HEK293 (cell line): ENCODE measurements around the gene MX1.

Experiments used
- CTCF ChIA-PET: fragments of 350-600 bp; formaldehyde crosslinking; extraction: SDS; loops from one replicate; lab custom pipeline; 2021; ENCODE audit warnings: antibody characterized with exemption; lab: Yijun Ruan, JAX
- POLR2A ChIA-PET: fragments of 300-600 bp; formaldehyde crosslinking; extraction: SDS; loops from one replicate; lab custom pipeline; 2020; ENCODE audit warnings: antibody characterized with exemption, inconsistent platforms; lab: Yijun Ruan, JAX
- H3K27ac ChIP-seq: fragments of 200-500 bp; sonication (Bioruptor generic); 2 replicates; pipeline ENCODE4 v1.5.1; 2014; ENCODE audit warnings: low read depth, low read length, control low read depth, inconsistent platforms; ENCODE audit errors: extremely low read depth
- H3K36me3 ChIP-seq, 2 experiments: fragments of 200-500 bp in 1 of 2; sonication (Bioruptor generic) in 1 of 2; 1 replicate in 1 of 2; 2 replicates in 1 of 2; pipeline ENCODE4 v1.5.1; 2014 to 2017; ENCODE audit warnings: inconsistent platforms in 2 of 2, low read length in 2 of 2; ENCODE audit not compliant: control insufficient read depth in 2 of 2, insufficient read depth in 1 of 2
- H3K4me1 ChIP-seq: fragments of 200-500 bp; sonication (Bioruptor generic); 2 replicates; pipeline ENCODE4 v1.5.1; 2014; ENCODE audit warnings: mild to moderate bottlenecking, low read length, inconsistent platforms; ENCODE audit not compliant: control insufficient read depth, insufficient read depth
- H3K4me3 ChIP-seq: 2 replicates; pipeline ENCODE4 v1.5.1; 2011; ENCODE audit warnings: low read depth, mild to moderate bottlenecking, control low read depth, low read length, moderate library complexity
- H3K9me3 ChIP-seq: fragments of 200-500 bp; sonication (Bioruptor generic); 2 replicates; pipeline ENCODE4 v1.5.1; 2014; ENCODE audit warnings: low read depth, low read length, inconsistent platforms; ENCODE audit not compliant: control insufficient read depth, insufficient read depth
- FEZF1 ChIP-seq: fragments of 450-650 bp; formaldehyde crosslinking; IDR thresholded peaks from 2 replicates; pipeline ENCODE4 v1.5.1; 2016; ENCODE audit warnings: missing biosample characterization, missing genetic modification characterization
- GLI2 ChIP-seq: fragments of 450-650 bp; formaldehyde crosslinking; IDR thresholded peaks from 2 replicates; pipeline ENCODE4; 2017; ENCODE audit warnings: missing biosample characterization, missing genetic modification characterization, low read depth, borderline replicate concordance
- WT1 ChIP-seq: fragments of 450-650 bp; formaldehyde crosslinking; IDR thresholded peaks from 2 replicates; pipeline ENCODE4 v1.5.1; 2016; ENCODE audit warnings: missing biosample characterization, missing genetic modification characterization
- ZFHX2 ChIP-seq: fragments of 450-650 bp; formaldehyde crosslinking; conservative IDR thresholded peaks from 2 replicates; pipeline ENCODE4 v1.5.1; 2016; ENCODE audit warnings: missing biosample characterization, missing genetic modification characterization
- ZIC2 ChIP-seq: fragments of 450-650 bp; formaldehyde crosslinking; IDR thresholded peaks from 2 replicates; pipeline ENCODE4 v1.5.1; 2016; ENCODE audit warnings: missing biosample characterization, missing genetic modification characterization
- ZNF211 ChIP-seq: fragments of 450-650 bp; formaldehyde crosslinking; IDR thresholded peaks from 2 replicates; pipeline ENCODE4 v1.5.1; 2016; ENCODE audit warnings: low read depth, missing biosample characterization, missing genetic modification characterization
- ZNF391 ChIP-seq: fragments of 450-650 bp; formaldehyde crosslinking; IDR thresholded peaks from 2 replicates; pipeline ENCODE4 v1.5.1; 2016; ENCODE audit warnings: low read depth, missing biosample characterization, missing genetic modification characterization, borderline replicate concordance
- ZNF404 ChIP-seq: fragments of 450-650 bp; formaldehyde crosslinking; IDR thresholded peaks from 2 replicates; pipeline ENCODE4 v1.5.1; 2017; ENCODE audit warnings: missing biosample characterization, missing genetic modification characterization
- ZNF416 ChIP-seq: fragments of 450-650 bp; formaldehyde crosslinking; IDR thresholded peaks from 2 replicates; pipeline ENCODE4 v1.5.1; 2016; ENCODE audit warnings: missing biosample characterization, missing genetic modification characterization
- ZNF423 ChIP-seq: fragments of 450-650 bp; formaldehyde crosslinking; IDR thresholded peaks from 2 replicates; pipeline ENCODE4 v1.5.1; 2016; ENCODE audit warnings: missing biosample characterization, missing genetic modification characterization
- ZNF510 ChIP-seq: fragments of 450-650 bp; formaldehyde crosslinking; IDR thresholded peaks from 2 replicates; pipeline ENCODE4 v1.5.1; 2018; ENCODE audit warnings: mild to moderate bottlenecking, missing genetic modification characterization, missing biosample characterization; ENCODE audit not compliant: insufficient replicate concordance
- ZNF513 ChIP-seq: fragments of 450-650 bp; IDR thresholded peaks from 2 replicates; pipeline ENCODE4 v1.5.1; 2018; ENCODE audit warnings: missing biosample characterization, missing genetic modification characterization
- ZNF518A ChIP-seq: fragments of 450-650 bp; formaldehyde crosslinking; conservative IDR thresholded peaks from 2 replicates; pipeline ENCODE4 v1.5.1; 2016; ENCODE audit warnings: low read depth, missing biosample characterization, missing genetic modification characterization
- ZNF571 ChIP-seq: fragments of 450-650 bp; formaldehyde crosslinking; IDR thresholded peaks from 2 replicates; pipeline ENCODE4 v1.5.0; 2017; ENCODE audit warnings: missing biosample characterization, missing genetic modification characterization
- ZNF600 ChIP-seq: fragments of 450-650 bp; formaldehyde crosslinking; IDR thresholded peaks from 2 replicates; pipeline ENCODE4 v1.5.1; 2016; ENCODE audit warnings: missing biosample characterization, missing genetic modification characterization
- ZNF791 ChIP-seq: fragments of 450-650 bp; formaldehyde crosslinking; IDR thresholded peaks from 2 replicates; pipeline ENCODE4 v1.5.1; 2016; ENCODE audit warnings: missing biosample characterization, missing genetic modification characterization
- ZXDB ChIP-seq: fragments of 450-650 bp; formaldehyde crosslinking; IDR thresholded peaks from 2 replicates; pipeline ENCODE4 v1.5.1; 2016; ENCODE audit warnings: missing biosample characterization, missing genetic modification characterization
- TF ChIP-seq, protein P1 (sequence below): fragments of 450-650 bp; formaldehyde crosslinking; IDR thresholded peaks from 2 replicates; pipeline ENCODE4 v1.5.1; 2016; ENCODE audit warnings: missing biosample characterization, missing genetic modification characterization, borderline replicate concordance
- TF ChIP-seq, protein P2 (sequence below): fragments of 450-650 bp; formaldehyde crosslinking; IDR thresholded peaks from 2 replicates; pipeline ENCODE4 v1.5.1; 2017; ENCODE audit warnings: missing biosample characterization, missing genetic modification characterization

MX1 gene

GRCh38 chr21:41387824-41388223 lies 38.2 kb upstream of the MX1 start (continued):
- TF ChIP-seq ZNF518A (tag by site-specific recombination) (no peak), ZFHX2 (tag by site-specific recombination) (peak; percentile 47), ZNF391 (no peak), ZNF600 (tag by site-specific recombination) (no peak)

DNA sequence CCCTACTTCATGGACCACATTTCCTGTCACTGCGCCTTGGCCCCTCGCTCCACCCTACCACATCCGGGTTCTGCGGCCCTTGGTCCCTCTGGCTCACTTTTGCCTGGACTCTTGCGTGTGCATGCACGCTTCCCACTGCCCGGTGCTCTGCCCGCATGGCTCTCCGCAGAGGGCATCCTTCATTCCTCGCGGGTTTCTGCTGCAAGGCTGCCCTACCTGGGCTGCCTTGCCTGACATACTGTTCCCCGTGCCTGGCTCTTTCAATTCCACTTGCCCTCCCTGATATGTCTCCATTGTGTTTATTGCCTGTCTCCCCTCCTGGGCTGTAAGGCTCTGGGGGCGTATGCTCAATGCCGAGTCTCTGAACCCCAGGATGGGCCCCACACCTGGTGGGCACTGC lies 37.8 kb upstream of the MX1 start:
- Histone ChIP-seq H3K9me3 (no peaks in the 10 kb centered on the region), H3K4me1 (no peaks in the 10 kb centered on the region), H3K27ac (no peak overlapping the region), H3K4me3 (no peak overlapping the region), H3K36me3 (no peaks in the 10 kb centered on the region)
- ChIA-PET CTCF (no interaction called here), POLR2A (no interaction called here)
- TF ChIP-seq ZNF211 (no peak), FEZF1 (tag by site-specific recombination) (no peak), ZNF510 (tag by site-specific recombination) (no peak), ZXDB (no peak), WT1 (tag by site-specific recombination) (no peak), ZNF791 (tag by site-specific recombination) (no peak), ZIC2 (tag by site-specific recombination) (no peak), ZNF571 (tag by site-specific recombination) (no peak), ZNF416 (no peak), GLI2 (tag by site-specific recombination) (no peak), ZNF404 (tag by site-specific recombination) (no peak), ZNF423 (tag by site-specific recombination) (no peak), ZNF513 (no peak)
- TF ChIP-seq, protein P1, sequence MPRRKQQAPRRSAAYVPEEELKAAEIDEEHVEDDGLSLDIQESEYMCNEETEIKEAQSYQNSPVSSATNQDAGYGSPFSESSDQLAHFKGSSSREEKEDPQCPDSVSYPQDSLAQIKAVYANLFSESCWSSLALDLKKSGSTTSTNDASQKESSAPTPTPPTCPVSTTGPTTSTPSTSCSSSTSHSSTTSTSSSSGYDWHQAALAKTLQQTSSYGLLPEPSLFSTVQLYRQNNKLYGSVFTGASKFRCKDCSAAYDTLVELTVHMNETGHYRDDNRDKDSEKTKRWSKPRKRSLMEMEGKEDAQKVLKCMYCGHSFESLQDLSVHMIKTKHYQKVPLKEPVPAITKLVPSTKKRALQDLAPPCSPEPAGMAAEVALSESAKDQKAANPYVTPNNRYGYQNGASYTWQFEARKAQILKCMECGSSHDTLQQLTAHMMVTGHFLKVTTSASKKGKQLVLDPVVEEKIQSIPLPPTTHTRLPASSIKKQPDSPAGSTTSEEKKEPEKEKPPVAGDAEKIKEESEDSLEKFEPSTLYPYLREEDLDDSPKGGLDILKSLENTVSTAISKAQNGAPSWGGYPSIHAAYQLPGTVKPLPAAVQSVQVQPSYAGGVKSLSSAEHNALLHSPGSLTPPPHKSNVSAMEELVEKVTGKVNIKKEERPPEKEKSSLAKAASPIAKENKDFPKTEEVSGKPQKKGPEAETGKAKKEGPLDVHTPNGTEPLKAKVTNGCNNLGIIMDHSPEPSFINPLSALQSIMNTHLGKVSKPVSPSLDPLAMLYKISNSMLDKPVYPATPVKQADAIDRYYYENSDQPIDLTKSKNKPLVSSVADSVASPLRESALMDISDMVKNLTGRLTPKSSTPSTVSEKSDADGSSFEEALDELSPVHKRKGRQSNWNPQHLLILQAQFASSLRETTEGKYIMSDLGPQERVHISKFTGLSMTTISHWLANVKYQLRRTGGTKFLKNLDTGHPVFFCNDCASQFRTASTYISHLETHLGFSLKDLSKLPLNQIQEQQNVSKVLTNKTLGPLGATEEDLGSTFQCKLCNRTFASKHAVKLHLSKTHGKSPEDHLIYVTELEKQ (tag by site-specific recombination): no peak
- TF ChIP-seq, protein P2, sequence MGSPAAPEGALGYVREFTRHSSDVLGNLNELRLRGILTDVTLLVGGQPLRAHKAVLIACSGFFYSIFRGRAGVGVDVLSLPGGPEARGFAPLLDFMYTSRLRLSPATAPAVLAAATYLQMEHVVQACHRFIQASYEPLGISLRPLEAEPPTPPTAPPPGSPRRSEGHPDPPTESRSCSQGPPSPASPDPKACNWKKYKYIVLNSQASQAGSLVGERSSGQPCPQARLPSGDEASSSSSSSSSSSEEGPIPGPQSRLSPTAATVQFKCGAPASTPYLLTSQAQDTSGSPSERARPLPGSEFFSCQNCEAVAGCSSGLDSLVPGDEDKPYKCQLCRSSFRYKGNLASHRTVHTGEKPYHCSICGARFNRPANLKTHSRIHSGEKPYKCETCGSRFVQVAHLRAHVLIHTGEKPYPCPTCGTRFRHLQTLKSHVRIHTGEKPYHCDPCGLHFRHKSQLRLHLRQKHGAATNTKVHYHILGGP (tag by site-specific recombination): no peak
